GM12892 (cell line): ENCODE data around the gene CCDC182.

Experiments
- POLR2A ChIP-seq: IDR thresholded peaks from 2 replicates; pipeline ENCODE4 v1.6.1; 2011; ENCODE audit warnings: low read depth, low read length, control low read depth
- POLR2AphosphoS5 ChIP-seq: IDR thresholded peaks from 2 replicates; pipeline ENCODE4 v1.6.1; 2011; ENCODE audit warnings: low read depth, low read length, control low read depth
- TAF1 ChIP-seq: IDR thresholded peaks from 2 replicates; pipeline ENCODE4 v1.6.1; 2011; ENCODE audit warnings: low read depth, mild to moderate bottlenecking, control low read depth, low read length, borderline replicate concordance

GRCh38 chr17:57733085-57733484, 12.0 kb downstream of the CCDC182 start:
- TF ChIP-seq POLR2A (no peak), TAF1 (no peak), POLR2AphosphoS5 (no peak)
